Coronary artery (tissue), 2 donors: Measurements from ENCODE around the gene MYH8.

ENCODE experiments used
- DNase-seq: peaks from one replicate; pipeline ENCODE4 v3.0.0-alpha.2; 2017; ENCODE audit warnings: low spot score
- H3K27ac ChIP-seq, 2 donors: fragments of 200-600 bp; sonication (generic); one replicate each; pipeline ENCODE4 v1.5.1; 2016 to 2019
- H3K4me3 ChIP-seq: fragments of 200-600 bp; sonication (generic); 2 replicates; pipeline ENCODE4 v1.5.1; 2016; ENCODE audit warnings: mild to moderate bottlenecking, moderate library complexity
- CTCF ChIP-seq: fragments of 200-600 bp; sonication (generic); IDR thresholded peaks from one replicate; pipeline ENCODE4 v1.5.1; 2019; ENCODE audit warnings: antibody characterized with exemption

The MYH8 gene

GRCh38 chr17:10447026-10447931 lies 25.5 kb upstream of the MYH8 start:
- H3K27ac ChIP-seq = no peak overlapping the region
- no peak for DNase-seq
- H3K4me3 ChIP-seq = no peak overlapping the region

GRCh38 chr17:10439816-10440215 lies 18.1 kb upstream of the MYH8 start:
- no peak for DNase-seq
- no peak for TF ChIP-seq CTCF
- no peak overlapping the region for H3K4me3 ChIP-seq

More at GRCh38 chr17:10447026-10447931, 25.5 kb upstream of the MYH8 start:
- no peak for TF ChIP-seq CTCF

GRCh38 chr17:10435096-10435495 lies 13.3 kb upstream of the MYH8 start:
- no peak for TF ChIP-seq CTCF
- no peak overlapping the region for H3K27ac ChIP-seq
- no peak for DNase-seq
- no peak overlapping the region for H3K4me3 ChIP-seq

More at GRCh38 chr17:10439816-10440215, 18.1 kb upstream of the MYH8 start:
- H3K27ac ChIP-seq = no peak overlapping the region

- no peak for TF ChIP-seq CTCF
Measured at GRCh38 chr17:10429421-10430045, 7.8 kb upstream of the MYH8 start.

GRCh38 chr17:10428781-10429180 lies 7.0 kb upstream of the MYH8 start:
- DNase-seq = no peak
- TF ChIP-seq CTCF = no peak

More at GRCh38 chr17:10429421-10430045, 7.8 kb upstream of the MYH8 start:
- no peak overlapping the region for H3K27ac ChIP-seq
- no peak overlapping the region for H3K4me3 ChIP-seq
- no peak for DNase-seq

GRCh38 chr17:10421211-10421610 lies 539 bp downstream of the MYH8 start:
- no peak for TF ChIP-seq CTCF
- Histone ChIP-seq H3K27ac (no peak overlapping the region), H3K4me3 (no peak overlapping the region)
- no peak for DNase-seq

More at GRCh38 chr17:10428781-10429180, 7.0 kb upstream of the MYH8 start:
- no peak overlapping the region for H3K27ac ChIP-seq
- H3K4me3 ChIP-seq = no peak overlapping the region
